CD1c-positive myeloid dendritic cell (primary cell): ENCODE measurements around the gene HOXB6.

Experiments used
- DNase-seq: peaks from one replicate; pipeline ENCODE4 v3.0.0-alpha.2; 2016; ENCODE audit errors: extremely low spot score

HOXB6 gene

GRCh38 chr17:48609759-48610281 is 5.0 kb upstream of the HOXB6 start:
- no peak for DNase-seq

GRCh38 chr17:48609033-48609432 is 4.2 kb upstream of the HOXB6 start:
- DNase-seq, result no peak

- no peak for DNase-seq
These were observed 3.7 kb upstream of the HOXB6 start for GRCh38 chr17:48608494-48608834.

GRCh38 chr17:48606892-48607614 is 2.3 kb upstream of the HOXB6 start:
- no peak for DNase-seq

GRCh38 chr17:48605991-48606891 is 1.5 kb upstream of the HOXB6 start:
- DNase-seq, result no peak

GRCh38 chr17:48605409-48605919 is 678 bp upstream of the HOXB6 start:
- DNase-seq, result no peak

GRCh38 chr17:48603959-48604769 is 622 bp downstream of the HOXB6 start:
- no peak for DNase-seq

GRCh38 chr17:48601539-48602425 is 3.0 kb downstream of the HOXB6 start:
- no peak for DNase-seq

GRCh38 chr17:48601207-48601538 is 3.6 kb downstream of the HOXB6 start:
- DNase-seq, result no peak

- DNase-seq, result no peak
These were observed 4.3 kb downstream of the HOXB6 start for GRCh38 chr17:48600244-48601098.

- DNase-seq, result no peak
These were observed 5.4 kb downstream of the HOXB6 start for GRCh38 chr17:48599354-48599753.

- DNase-seq, result peak; percentile 7
These were observed 6.0 kb downstream of the HOXB6 start for GRCh38 chr17:48598736-48599135.

GRCh38 chr17:48597778-48598631 is 6.8 kb downstream of the HOXB6 start:
- DNase-seq, result peak; percentile 72

GRCh38 chr17:48597528-48597777 is 7.3 kb downstream of the HOXB6 start:
- DNase-seq, result no peak

GRCh38 chr17:48596735-48597527 is 7.9 kb downstream of the HOXB6 start:
- DNase-seq, result no peak

- peak; percentile 16 for DNase-seq
These were observed 8.6 kb downstream of the HOXB6 start for GRCh38 chr17:48596000-48596734.

GRCh38 chr17:48595278-48595999 is 9.3 kb downstream of the HOXB6 start:
- no peak for DNase-seq
